HG03354 (cell line): ENCODE measurements around the gene INPP4B.
"Not testable (repeated sequence)": the region's sequence is repeated elsewhere in the genome, so short reads cannot be mapped to it uniquely, and the experiment has no call there.

ENCODE experiments used
- ATAC-seq: cut with Tn5 transposase; IDR thresholded peaks from one replicate; pipeline ENCODE4 v1.9.1; 2021; ENCODE audit warnings: mild to moderate bottlenecking; ENCODE audit not compliant: unreplicated experiment, poor library complexity, severe bottlenecking

The INPP4B gene

DNA sequence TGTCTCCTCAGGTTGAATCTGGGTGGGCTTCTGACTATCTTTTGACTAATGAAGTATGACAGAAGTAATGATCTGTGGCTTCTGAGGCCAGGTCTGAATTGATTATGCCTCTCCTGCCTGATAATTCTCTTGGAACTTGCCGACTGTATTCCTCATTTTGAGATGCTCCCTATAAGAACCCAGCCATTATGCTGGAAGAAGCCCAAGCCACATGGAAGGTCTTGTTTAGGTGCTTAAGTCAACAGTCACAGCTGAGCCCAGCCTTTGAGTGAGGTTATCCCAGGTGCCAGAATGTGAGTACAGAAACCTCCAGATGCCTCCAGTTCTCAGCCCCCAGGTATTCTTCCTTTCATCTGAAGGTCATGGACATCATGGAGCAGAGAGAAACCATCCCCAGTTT is 753.2 kb downstream of the INPP4B start:
- ATAC-seq: no peak

DNA sequence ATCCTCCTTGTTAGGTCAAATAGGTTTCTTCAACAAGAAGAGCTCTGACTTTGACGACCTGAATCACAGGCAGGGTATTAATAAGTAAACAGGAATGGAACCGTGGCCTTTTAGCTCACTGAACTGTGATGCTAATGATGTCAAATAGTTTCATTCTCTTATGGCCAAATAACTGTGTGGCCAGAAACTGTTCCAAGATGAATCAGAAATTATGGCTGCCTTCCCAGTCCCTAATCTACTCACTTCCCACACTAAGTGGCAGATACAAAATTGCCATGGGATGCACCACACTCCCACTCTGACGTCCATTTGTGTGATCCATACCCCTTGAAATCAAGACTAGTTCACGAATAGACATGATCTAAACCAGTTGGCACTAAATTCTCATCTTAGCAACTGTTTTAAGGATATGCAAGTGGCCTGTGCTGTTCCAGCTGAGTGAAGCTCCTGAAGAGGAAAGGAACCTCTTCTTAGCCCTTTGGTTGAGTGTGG is 754.4 kb downstream of the INPP4B start:
- no peak for ATAC-seq

DNA sequence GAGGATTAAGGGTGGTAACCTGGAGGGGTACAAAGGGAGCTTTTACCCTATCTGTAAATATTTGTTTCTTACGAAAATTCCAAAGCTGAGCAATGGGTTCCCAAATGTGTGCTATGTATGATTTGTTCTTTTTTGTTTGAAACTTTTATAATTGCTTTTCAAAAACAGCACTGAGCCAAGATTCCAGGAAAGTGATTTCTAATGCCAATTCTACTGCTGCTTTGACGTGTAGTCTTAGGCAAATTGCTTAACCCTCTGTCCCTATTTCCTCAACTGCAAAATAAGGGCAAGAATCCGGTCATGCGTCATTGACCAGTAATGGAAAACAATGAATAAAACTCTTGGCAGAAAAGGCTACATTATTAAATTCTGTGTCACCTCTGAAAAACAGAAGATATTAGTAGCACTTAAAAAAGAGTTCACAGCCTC is 755.0 kb downstream of the INPP4B start:
- ATAC-seq: no peak

DNA sequence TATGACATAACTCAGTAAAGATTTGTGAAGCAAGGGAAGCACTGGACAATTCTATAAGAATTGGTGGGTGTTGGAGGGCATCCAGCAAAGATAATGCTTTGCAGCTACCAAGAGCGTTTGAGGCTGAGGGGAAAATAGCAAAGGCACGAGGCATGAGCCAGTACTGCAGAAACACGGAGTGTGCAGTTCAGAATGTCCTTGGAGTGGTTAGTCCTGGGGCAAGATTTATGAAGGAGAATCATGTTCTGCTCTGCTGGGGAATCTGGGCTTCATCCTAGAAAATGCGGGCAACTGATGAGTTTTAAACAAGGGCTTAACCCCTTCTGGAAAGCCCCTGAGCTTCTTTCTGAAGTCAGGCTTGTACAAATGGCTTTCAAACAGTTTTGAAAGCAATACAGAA is 757.2 kb downstream of the INPP4B start:
- ATAC-seq: no peak

DNA sequence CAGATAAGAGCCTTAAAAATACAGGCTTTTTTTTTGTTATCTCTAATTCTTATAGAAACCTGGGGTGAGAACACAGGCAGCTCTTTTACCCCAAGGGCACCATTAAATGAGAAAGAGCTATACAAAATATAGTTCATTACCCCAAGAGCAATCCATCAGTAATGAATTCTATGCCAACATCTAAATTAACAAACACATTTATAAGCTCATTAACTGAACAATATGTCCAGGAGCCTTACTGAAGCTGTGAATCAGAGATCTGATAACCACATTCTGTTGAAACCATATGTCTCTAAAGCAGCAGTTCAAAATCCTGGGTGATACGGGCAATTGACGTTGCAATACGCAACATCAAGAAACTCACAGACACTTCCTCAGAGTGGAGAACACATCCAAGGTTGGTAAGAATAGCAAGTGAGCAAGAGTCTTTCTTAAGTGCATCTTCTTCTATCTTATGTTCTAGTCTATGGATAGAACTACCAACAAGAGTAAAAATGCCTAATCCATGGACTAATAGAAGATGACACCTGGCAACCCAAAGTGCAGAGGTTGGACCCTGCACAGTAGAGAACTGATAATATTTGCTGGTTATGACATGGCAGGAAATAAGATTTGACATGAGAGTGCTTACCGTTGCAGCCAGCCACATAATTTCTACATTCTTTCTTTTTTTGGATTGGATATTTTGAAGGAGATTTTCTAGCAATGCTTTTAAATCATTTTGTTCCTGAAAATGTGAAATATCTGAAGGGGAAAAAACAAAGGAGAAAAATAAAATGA is 760.4 kb downstream of the INPP4B start:
- no peak for ATAC-seq

DNA sequence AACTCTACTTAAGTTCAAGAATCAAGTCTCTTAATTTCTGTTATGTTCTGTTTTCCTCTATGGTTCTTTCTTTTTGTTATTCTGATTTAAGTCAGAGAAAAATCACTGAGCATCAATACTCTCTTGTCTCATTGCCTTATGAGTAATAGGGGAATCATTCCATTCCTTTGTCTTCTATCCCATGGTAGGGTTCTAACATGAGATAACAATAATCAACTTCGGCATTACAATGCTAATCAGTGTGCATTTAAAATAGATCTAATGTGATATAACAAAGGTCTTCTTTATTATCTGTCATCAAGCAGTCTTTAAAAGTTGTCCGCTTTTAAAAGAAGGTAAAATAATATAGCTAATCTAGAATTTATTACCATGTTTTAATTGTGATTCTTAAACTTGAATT is 762.8 kb downstream of the INPP4B start:
- no peak for ATAC-seq

DNA sequence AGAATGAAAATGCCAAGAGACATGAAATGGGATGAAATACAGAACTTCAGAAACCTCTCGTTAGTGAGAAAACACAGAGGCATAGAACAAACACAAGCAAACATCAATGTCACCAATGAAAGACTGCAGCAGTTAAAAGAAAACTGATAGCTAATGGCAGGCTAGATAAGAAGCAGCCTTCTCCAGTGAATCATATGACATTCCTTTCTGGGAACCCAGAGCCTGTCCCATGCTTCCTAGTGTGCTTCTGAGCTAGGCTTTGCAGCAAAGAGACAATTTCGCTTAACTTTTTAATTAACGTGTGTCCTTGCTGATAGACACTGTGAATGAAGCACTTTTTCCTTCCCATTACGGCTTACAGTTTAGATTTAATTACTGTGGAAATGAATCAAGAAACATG is 765.1 kb downstream of the INPP4B start:
- no peak for ATAC-seq

DNA sequence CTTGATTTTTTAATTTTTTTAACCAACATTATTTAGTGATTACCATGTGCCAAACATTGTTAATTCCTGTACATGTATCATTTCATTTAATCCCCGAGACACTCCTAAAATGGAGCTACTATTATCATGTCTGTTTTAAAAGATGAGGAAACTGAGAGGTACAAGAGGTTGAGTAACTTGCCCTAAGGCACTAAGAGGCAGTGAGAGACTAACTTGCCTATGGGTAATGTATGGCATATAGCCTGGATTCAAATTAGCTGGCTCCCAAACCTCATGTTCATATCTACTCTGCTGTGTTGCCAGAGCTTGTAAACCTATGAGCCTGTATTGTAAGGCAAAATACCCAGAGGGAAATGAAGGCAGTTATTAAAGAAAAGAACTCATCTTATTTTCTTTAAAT is 766.1 kb downstream of the INPP4B start:
- no peak for ATAC-seq

DNA sequence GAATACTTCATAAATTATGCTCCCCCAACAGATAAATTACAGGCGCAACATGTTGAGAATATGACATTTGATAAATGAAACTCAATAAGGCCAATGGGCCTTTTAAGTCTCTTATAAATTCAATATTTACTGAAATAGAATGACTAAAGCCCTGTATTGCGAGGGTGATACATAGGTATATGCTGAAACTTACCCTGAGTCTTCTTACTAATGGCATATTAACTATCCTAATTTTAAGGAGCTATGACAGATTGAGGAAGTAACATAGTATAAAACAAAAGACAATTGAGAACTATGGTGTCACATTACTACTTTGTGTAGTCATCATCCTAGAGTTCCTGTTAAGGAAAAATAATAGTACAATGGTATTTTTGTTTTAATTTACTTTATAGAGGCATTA is 769.1 kb downstream of the INPP4B start:
- no peak for ATAC-seq

DNA sequence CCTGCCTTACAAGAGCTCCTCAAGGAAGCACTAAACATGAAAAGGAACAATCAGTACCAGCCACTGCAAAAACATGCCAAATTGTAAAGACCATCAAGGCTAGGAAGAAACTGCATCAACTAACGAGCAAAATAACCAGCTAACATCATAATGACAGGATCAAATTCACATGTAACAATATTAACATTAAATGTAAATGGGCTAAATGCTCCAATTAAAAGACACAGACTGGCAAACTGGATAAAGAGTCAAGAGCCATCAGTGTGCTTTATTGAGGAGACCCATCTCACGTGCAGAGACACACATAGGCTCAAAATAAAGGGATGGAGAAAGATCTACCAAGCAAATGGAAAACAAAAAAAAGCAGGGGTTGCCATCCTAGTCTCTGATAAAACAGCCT is 777.8 kb downstream of the INPP4B start:
- not testable (repeated sequence) for ATAC-seq

DNA sequence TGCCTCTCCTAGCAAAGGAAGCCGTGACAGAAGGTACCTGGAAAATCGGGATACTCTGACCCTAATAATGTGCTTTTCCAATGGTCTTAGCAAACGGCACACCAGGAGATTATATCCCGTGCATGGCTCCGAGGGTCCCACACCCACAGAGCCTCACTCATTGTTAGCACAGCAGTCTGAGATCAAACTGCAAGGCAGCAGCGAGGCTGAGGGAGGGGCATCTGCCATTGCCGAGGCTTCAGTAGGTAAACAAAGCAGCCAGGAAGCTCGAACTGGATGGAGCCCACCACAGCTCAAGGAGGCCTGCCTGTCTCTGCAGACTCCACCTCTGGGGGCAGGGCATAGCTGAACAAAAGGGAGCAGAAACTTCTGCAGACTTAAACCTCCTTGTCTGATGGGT is 779.5 kb downstream of the INPP4B start:
- not testable (repeated sequence) for ATAC-seq

DNA sequence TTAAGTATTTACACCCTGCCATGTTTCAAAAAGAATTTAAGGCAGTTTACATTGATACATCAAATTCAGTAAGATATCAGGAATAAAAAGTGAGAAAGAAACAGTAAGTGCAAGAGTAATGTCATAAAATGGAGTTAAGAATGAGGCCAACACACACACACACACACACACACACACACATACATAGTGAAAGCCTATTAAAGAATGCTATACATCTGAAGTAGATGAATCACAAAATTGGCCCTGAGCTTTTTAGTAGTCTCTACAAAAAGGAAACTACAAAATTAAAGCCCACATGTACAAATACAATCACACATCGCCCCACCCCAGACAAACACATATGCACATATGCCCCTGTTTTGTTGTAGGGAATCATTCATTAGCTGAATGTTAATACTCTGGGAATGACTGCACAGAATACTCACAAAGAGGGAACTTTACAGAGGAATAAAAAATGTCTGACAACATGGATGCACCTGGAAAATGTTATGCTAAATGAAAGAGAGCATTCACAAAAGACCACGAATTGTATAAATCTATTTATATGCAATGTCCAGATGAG is 780.9 kb downstream of the INPP4B start:
- no peak for ATAC-seq

DNA sequence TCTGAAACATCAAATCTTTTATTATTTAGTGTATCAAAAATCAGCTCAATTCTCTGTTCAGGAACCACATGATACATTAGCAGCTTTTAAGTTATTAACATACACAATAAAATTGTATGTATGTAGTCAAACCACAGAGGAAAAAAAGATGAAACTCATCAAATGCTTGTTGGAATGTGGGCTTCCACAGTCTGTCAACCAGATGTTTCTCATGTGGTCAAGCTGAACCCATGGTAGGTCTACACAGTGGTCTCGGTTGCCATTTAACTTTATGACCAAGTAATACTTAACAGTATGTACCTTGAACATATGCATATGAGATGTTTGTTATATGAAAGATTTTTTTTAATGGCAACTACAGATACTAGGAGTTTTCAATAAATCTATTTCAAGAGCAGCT is 781.9 kb downstream of the INPP4B start:
- no peak for ATAC-seq

DNA sequence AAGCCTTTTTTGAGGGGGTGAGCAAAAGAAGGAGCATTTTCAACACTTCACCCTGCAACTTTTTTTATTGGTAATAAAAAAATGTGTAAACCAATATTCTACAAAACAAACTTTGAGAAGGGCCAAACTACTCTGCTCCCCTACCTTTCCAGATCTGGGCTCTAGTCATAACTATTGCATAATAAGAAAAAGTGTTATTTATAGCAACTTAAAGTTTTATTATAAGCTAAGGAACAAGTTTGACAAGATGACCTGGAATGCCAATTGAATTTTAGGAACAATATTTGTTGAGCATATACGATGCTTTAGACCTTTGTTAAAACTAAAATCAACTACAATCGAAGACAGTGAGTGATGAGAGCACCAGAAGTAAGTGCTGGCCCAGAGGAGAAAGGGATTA is 800.1 kb downstream of the INPP4B start:
- ATAC-seq: no peak

DNA sequence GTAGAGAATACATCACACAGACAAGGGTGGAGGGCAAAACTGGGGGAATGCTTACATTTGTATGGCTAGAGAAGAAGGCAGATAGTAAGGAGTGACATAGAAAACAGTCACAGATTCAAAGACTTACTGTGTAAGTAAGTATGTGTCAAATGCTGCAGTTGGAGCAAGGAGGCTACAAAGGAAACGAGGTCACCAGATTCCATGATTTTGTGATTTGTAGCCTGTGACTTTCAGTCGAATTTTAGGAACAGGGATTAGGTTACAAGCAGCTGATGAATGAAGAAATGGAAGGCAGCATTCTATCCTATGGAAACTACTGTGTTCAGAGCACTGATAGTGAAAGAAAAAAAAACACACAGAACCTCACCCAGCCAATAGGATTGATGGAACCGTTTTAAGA is 801.8 kb downstream of the INPP4B start:
- no peak for ATAC-seq

DNA sequence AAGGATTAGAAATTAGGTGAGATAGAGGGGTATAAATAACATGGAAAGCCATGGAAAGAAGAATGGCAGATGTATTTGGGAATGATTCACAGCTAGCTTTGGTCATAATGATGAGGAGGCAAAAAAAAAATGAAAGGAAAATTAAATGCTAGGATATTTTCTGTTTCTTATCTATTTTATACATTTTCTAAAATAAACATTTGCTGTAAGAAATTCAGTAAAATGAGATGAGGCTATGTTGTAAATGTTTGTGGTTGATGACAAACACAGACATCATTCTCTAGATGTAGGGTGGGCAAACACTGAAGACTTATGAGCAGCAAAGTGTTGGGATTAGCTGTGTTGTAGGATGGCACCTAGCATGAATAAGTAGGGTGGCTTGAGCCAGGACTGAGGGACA is 802.6 kb downstream of the INPP4B start:
- ATAC-seq: no peak

DNA sequence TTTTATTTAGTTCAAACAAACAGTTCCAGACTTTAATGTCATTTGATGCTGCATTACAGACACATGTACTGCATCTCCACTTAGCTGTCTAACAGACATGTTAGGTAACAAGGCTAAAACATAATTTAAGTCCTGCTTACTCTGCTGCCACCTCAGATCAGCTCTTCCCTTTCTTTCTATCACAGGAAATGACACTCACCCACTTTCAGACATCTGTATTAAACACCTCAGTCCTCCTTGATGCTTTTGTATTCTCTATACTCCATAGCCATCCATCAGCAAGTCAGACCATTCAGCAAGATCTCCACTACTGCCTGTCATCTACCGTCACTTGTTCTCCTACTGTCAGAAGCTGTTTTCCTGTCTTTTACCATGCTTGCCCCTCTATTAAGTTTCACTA is 804.3 kb downstream of the INPP4B start:
- no peak for ATAC-seq

DNA sequence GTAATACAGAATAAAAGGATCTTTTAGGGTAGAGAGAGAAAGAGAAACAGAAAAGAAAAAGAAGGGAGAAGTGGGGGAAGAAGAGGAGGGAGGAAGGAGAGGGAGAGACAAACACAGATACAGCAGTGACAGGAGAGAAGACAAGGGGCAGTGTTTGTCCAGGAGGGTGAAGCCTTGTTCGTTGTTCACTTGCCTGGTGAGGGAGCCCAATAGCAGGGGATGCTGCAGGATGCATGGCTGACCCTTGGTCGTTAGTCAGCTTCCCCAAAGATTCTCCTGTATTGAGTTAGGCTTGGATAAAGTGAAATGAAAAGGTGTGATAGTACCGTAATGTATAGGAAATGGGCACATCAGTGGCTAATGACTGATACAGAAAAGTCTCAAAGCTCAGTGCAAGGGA is 806.1 kb downstream of the INPP4B start:
- no peak for ATAC-seq

DNA sequence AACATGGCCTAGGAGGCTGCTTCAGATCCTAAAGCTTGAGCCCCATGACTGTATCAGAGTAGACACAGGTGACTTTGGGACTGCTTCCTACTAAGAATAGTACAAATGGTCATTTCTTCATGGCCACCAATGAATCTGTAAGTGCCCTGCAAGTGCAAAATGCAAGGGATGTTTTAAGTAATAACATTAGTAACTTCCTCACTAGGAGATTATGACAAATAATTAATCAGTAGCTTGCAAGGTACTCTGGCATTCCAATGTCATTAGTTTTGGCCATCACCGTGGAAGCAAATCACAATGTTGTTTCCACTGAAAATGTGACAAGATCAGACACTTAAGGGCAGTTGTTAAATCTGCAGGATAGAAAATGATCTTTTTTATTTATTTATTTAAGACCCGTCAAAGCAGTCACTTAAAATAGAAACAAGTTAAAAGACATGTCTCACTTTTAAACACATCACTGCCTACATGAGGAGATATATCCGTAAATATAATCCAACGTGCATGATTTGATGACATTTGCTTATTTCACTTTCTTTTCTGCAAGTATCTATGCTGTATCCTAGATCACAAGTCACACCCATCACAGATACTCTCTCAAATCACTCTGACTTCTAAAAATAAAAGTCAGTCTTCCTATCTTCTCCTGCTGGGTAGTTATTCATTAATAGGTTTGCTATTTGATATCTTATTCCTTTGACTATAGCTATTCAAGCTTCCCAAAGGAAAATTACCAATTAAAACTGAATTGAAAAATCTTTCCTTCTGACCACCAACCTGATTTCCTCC is 809.1 kb downstream of the INPP4B start:
- no peak for ATAC-seq

DNA sequence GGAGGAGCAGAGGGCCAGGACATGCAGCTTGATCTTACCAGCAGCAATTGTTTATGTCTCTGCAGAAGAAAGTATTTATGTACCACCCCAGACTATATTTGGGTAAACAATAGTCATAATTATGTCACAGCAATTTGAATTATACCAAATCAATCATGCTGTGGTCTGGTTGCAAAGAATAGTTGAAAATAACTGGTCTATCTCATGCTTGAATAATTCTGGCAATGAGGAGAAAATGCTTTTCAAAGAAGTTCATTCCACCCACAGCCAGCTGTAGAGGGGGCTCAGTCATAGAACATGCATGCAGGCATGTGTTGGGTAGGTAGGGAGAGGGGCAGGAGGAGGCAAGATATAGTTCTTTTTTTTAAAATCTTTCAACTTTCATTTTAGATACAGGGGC is 810.5 kb downstream of the INPP4B start:
- ATAC-seq: no peak

DNA sequence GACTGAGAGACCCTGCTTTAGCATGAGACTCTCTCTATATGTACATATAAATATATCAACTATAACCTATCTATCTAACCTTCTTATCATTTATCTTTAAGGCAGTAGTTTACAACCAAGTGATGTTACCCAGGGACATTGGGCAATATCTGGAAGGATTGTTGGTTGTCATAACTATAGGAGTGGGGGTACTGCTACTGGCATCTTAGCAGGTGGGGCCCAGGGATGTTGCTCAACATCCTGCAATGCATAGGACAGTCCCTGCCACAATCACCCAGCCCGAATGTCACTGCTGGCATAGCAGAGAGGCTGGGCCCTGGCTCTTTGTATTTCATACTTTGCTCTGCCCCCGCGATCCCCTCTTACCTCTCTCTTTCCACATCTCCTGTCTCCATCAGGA is 812.0 kb downstream of the INPP4B start:
- ATAC-seq: no peak
